SK-N-SH (cell line): ENCODE data around the gene MRPL40. TPM values are rescaled to one million over a fixed set of nuclear protein-coding genes. Genes with fewer than 3 reads are reported as not detected.

ENCODE experiments used
- CTCF ChIA-PET: fragments of 300-600, 350-600 bp; formaldehyde crosslinking; extraction: SDS; loops from one replicate; lab custom pipeline; 2021; lab: Yijun Ruan, JAX
- POLR2A ChIA-PET: fragments of 350-600 bp; sonication (Branson Sonifier 250); formaldehyde crosslinking; extraction: SDS; loops from one replicate; lab custom pipeline; 2020; ENCODE audit warnings: antibody characterized with exemption, inconsistent platforms; lab: Yijun Ruan, JAX
- DNase-seq: peaks from one replicate; pipeline ENCODE4 v3.0.0; 2012
- H2AFZ ChIP-seq: fragments of 200-600 bp; sonication (generic); 2 replicates; pipeline ENCODE4 v1.8.1; 2016; ENCODE audit warnings: antibody characterized with exemption, mild to moderate bottlenecking, low read depth
- H3F3A ChIP-seq: fragments of 200-600 bp; sonication (generic); replicated peaks from 2 replicates; pipeline ENCODE3; 2016; ENCODE audit warnings: antibody characterized with exemption, mild to moderate bottlenecking; ENCODE audit not compliant: insufficient read depth
- H3K27ac ChIP-seq, 2 experiments: fragments of 200-500 bp in 1 of 2; fragments of 200-600 bp in 1 of 2; sonication (Bioruptor generic) in 1 of 2; sonication (generic), shearing (Covaris generic) in 1 of 2; 2 replicates each; pipeline versions ENCODE4 v1.5.1 to v1.6.1; 2014 to 2016; ENCODE audit warnings: low read depth in 2 of 2, inconsistent platforms in 1 of 2, low read length in 1 of 2, mild to moderate bottlenecking in 1 of 2, mixed read lengths in 1 of 2
- H3K27me3 ChIP-seq: fragments of 200-600 bp; sonication (generic), shearing (Covaris generic); 2 replicates; pipeline ENCODE4 v1.6.1; 2016; ENCODE audit warnings: mixed run types; ENCODE audit not compliant: insufficient read depth
- H3K36me3 ChIP-seq, 2 experiments: fragments of 200-500 bp in 1 of 2; fragments of 200-600 bp in 1 of 2; sonication (Bioruptor generic) in 1 of 2; sonication (generic) in 1 of 2; replicated peaks in 1 of 2; 2 replicates each; pipeline versions ENCODE3 to v1.5.1; 2014 to 2016; ENCODE audit warnings: low read length in 1 of 2, mild to moderate bottlenecking in 1 of 2; ENCODE audit not compliant: insufficient read depth in 2 of 2, control insufficient read depth in 1 of 2
- H3K4me1 ChIP-seq, 2 experiments: fragments of 200-500 bp in 1 of 2; fragments of 200-600 bp in 1 of 2; sonication (Bioruptor generic) in 1 of 2; sonication (generic), shearing (Covaris generic) in 1 of 2; 2 replicates each; pipeline versions ENCODE4 v1.5.1 to v1.6.1; 2014 to 2016; ENCODE audit warnings: low read depth in 1 of 2, low read length in 1 of 2, mixed run types in 1 of 2; ENCODE audit not compliant: insufficient read depth in 2 of 2, control insufficient read depth in 1 of 2
- H3K4me2 ChIP-seq: fragments of 200-600 bp; sonication (generic), shearing (Covaris generic); 2 replicates; pipeline ENCODE4 v1.6.1; 2017; ENCODE audit warnings: mixed run types
- H3K4me3 ChIP-seq, 2 experiments: fragments of 200-500 bp in 1 of 2; fragments of 200-600 bp in 1 of 2; sonication (Bioruptor generic) in 1 of 2; sonication (generic), shearing (Covaris generic) in 1 of 2; 2 replicates each; pipeline versions ENCODE4 v1.5.1 to v1.8.1; 2014 to 2016; ENCODE audit warnings: low read depth in 2 of 2, inconsistent platforms in 1 of 2, low read length in 1 of 2, mild to moderate bottlenecking in 1 of 2, mixed read lengths in 1 of 2, moderate library complexity in 1 of 2
- H3K79me2 ChIP-seq: fragments of 200-600 bp; sonication (generic); 2 replicates; pipeline ENCODE4 v1.8.1; 2017; ENCODE audit warnings: mild to moderate bottlenecking; ENCODE audit not compliant: insufficient read depth
- H3K9ac ChIP-seq: fragments of 200-600 bp; sonication (generic); 2 replicates; pipeline ENCODE4 v1.6.1; 2017; ENCODE audit warnings: mixed run types
- H3K9me2 ChIP-seq: fragments of 200-600 bp; sonication (generic); 2 replicates; pipeline ENCODE4 v1.6.1; 2017; ENCODE audit warnings: mixed run types
- H3K9me3 ChIP-seq: fragments of 200-600 bp; sonication (generic); 2 replicates; pipeline ENCODE4 v1.6.1; 2017; ENCODE audit warnings: mixed run types, mild to moderate bottlenecking, moderate library complexity
- H4K20me1 ChIP-seq: fragments of 200-600 bp; sonication (generic); 2 replicates; pipeline ENCODE4 v1.6.1; 2017; ENCODE audit warnings: mild to moderate bottlenecking, mixed run types; ENCODE audit not compliant: insufficient read depth
- ELF1 ChIP-seq: IDR thresholded peaks from 2 replicates; pipeline ENCODE4 v1.4.0; 2012
- FOXJ3 ChIP-seq: sonication (generic); formaldehyde crosslinking; IDR thresholded peaks from 2 replicates; pipeline ENCODE4 v1.5.1; 2020; ENCODE audit warnings: mild to moderate bottlenecking, missing genetic modification reagents
- FOXM1 ChIP-seq: IDR thresholded peaks from 2 replicates; pipeline ENCODE4 v1.4.0; 2012; ENCODE audit warnings: low read depth, mild to moderate bottlenecking
- GATA2 ChIP-seq: sonication (generic); formaldehyde crosslinking; IDR thresholded peaks from 2 replicates; pipeline ENCODE4 v1.5.0; 2020; ENCODE audit warnings: mild to moderate bottlenecking, missing genetic modification reagents
- JUND ChIP-seq: IDR thresholded peaks from 2 replicates; pipeline ENCODE4 v1.4.0; 2012
- MEF2A ChIP-seq: IDR thresholded peaks from 2 replicates; pipeline ENCODE4 v1.4.0; 2012; ENCODE audit warnings: low read depth, borderline replicate concordance
- MXI1 ChIP-seq: IDR thresholded peaks from 2 replicates; pipeline ENCODE4 v1.6.1; 2012; ENCODE audit warnings: mild to moderate bottlenecking, low read depth, low read length, improper control_type of control experiment
- NFIC ChIP-seq: IDR thresholded peaks from 2 replicates; pipeline ENCODE4 v1.4.0; 2012; ENCODE audit warnings: borderline replicate concordance
- NRF1 ChIP-seq: IDR thresholded peaks from 2 replicates; pipeline ENCODE4 v1.6.1; 2012; ENCODE audit warnings: low read depth, mild to moderate bottlenecking, low read length
- RCOR1 ChIP-seq: fragments of 150-350 bp; IDR thresholded peaks from 2 replicates; pipeline ENCODE4 v1.6.1; 2017; ENCODE audit warnings: antibody characterized with exemption, low read length
- TAF1 ChIP-seq: IDR thresholded peaks from 2 replicates; pipeline ENCODE4 v1.6.1; 2012; ENCODE audit warnings: low read depth, mild to moderate bottlenecking, low read length, moderate library complexity, borderline replicate concordance
- TCF12 ChIP-seq: IDR thresholded peaks from 2 replicates; pipeline ENCODE4 v1.4.0; 2012
- TEAD4 ChIP-seq: IDR thresholded peaks from 2 replicates; pipeline ENCODE4 v1.4.0; 2012; ENCODE audit warnings: mild to moderate bottlenecking, borderline replicate concordance; ENCODE audit not compliant: insufficient read depth
- USF2 ChIP-seq: fragments of 150-350 bp; IDR thresholded peaks from 2 replicates; pipeline ENCODE4 v1.6.1; 2017; ENCODE audit warnings: antibody characterized with exemption, low read length, low read depth, borderline replicate concordance
- YY1 ChIP-seq: IDR thresholded peaks from 2 replicates; pipeline ENCODE4 v1.4.0; 2012; ENCODE audit warnings: low read depth, mild to moderate bottlenecking
- WGBS: methylation state at CpG from one replicate; pipeline ENCODE4 v1.1.6; 2017; ENCODE audit warnings: low lambda C conversion rate; 5-methylcytosine and 5-hydroxymethylcytosine counted together
- polyA plus RNA-seq, 3 experiments: library from polyadenylated mRNA; depleted of rRNA; stranded (reverse); fragments of >200 nt; gene quantifications; 2 replicates each; pipeline ENCODE4 v1.2.3, GENCODE V29; 2012
- TF ChIP-seq, protein P1 (sequence below): IDR thresholded peaks from 2 replicates; pipeline ENCODE4 v1.4.0; 2012; ENCODE audit warnings: low read depth

Gene MRPL40
- polyA plus RNA-seq, 1 of the 3 experiments (the other 2 are of a cell fraction) = 34.9 TPM

DNA sequence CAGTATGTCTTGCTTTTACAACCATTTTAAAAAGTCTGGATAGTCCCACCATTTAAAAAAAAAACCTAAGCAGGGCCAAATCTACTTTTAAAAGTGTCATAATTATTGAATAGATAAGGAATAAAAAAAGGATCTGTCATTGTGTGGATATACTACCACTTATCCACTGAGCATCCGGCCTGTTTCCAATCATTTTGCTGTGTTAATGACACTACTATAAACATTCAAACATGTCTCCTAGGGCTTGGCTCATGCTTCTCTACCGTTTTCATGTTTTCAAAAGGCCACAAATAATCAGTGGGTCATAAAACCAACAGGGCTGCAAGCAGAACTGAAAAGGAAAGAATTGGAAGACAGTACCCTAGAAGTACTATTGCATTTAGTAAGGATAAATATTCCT lies 27.7 kb downstream of the MRPL40 start:
- Histone ChIP-seq H3K4me3 (no peak overlapping the region), H3K9me2 (no peaks in the 10 kb centered on the region), H2AFZ (no peak overlapping the region), H4K20me1 (no peaks in the 10 kb centered on the region), H3K9ac (no peak overlapping the region), H3K9me3 (no peaks in the 10 kb centered on the region), H3F3A (no peaks in the 10 kb centered on the region), H3K27ac (no peak overlapping the region), H3K36me3 (peaks cover 69 to 82% of the 10 kb centered on the region in 2 experiments), H3K79me2 (no peaks in the 10 kb centered on the region), H3K27me3 (no peaks in the 10 kb centered on the region), H3K4me1 (no peaks in the 10 kb centered on the region; a peak in 1 of 4 replicates), H3K4me2 (no peak overlapping the region)
- ChIA-PET POLR2A (no interaction called here), CTCF (no interaction called here)
- TF ChIP-seq, protein P1, sequence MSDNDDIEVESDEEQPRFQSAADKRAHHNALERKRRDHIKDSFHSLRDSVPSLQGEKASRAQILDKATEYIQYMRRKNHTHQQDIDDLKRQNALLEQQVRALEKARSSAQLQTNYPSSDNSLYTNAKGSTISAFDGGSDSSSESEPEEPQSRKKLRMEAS = no peak
- TF ChIP-seq NFIC (no peak), FOXJ3 (CRISPR knock-in tag) (no peak), MEF2A (no peak), JUND (no peak), TEAD4 (no peak), FOXM1 (no peak), RCOR1 (no peak), USF2 (no peak), ELF1 (no peak), TCF12 (no peak)
- WGBS = 98% methylated on average over 2 of the region's 2 CpGs
- no peak for DNase-seq

GRCh38 chr22:19461506-19461905 lies 29.2 kb downstream of the MRPL40 start:
- CTCF ChIA-PET = interaction anchor here (0.6 kb wide), 1 partner anchor 168 kb away, joined by 3 read pairs; no protein-coding TSS in a partner anchor
- 96% methylated on average over 1 of the region's 1 CpG for whole genome bisulfite sequencing
- Histone ChIP-seq H3K36me3 (peaks cover 68 to 85% of the 10 kb centered on the region in 2 experiments), H3K79me2 (no peaks in the 10 kb centered on the region), H3K9me2 (no peaks in the 10 kb centered on the region), H3K4me3 (no peak overlapping the region), H3F3A (no peaks in the 10 kb centered on the region), H3K9ac (no peak overlapping the region), H3K4me2 (no peak overlapping the region), H2AFZ (no peak overlapping the region), H3K9me3 (no peaks in the 10 kb centered on the region), H3K27ac (no peak overlapping the region), H3K4me1 (peaks cover 0 to 3% of the 10 kb centered on the region in 2 experiments; a peak in 1 of 4 replicates), H4K20me1 (no peaks in the 10 kb centered on the region), H3K27me3 (no peaks in the 10 kb centered on the region)
- TF ChIP-seq NRF1 = no peak
- no peak for TF ChIP-seq MXI1
- no peak for TF ChIP-seq TAF1
- no peak for TF ChIP-seq TCF12
- no peak for TF ChIP-seq NFIC
- TF ChIP-seq YY1 = no peak
- TF ChIP-seq GATA2 (CRISPR knock-in tag) = no peak
- POLR2A ChIA-PET = no interaction called here
- no peak for DNase-seq
